Panc1 (cell line): ENCODE data around the gene CFAP97. TPM values are rescaled to one million over a fixed set of nuclear protein-coding genes. Genes with fewer than 3 reads are reported as not detected.

Source experiments
- ATAC-seq: fragments of 200-7000 bp; cut with Tn5 transposase; 2 replicates; pipeline ENCODE4 v1.9.1; 2020; ENCODE audit warnings: mild to moderate bottlenecking, moderate library complexity
- BruUV-seq: library from RNA; stranded (reverse); fragments of 400-500 nt; replicated peaks from 2 replicates; lab custom pipeline; 2021; lab: Mats Ljungman, UMichigan
- CTCF ChIA-PET: fragments of 300-600 bp; sonication (Branson Sonifier 250); formaldehyde crosslinking; loops from one replicate; lab custom pipeline; 2022; ENCODE audit warnings: antibody characterized with exemption; lab: Charles Lee
- POLR2A ChIA-PET: fragments of 300-600 bp; sonication (Branson Sonifier 250); formaldehyde crosslinking; loops from one replicate; lab custom pipeline; 2022; ENCODE audit warnings: antibody characterized with exemption; lab: Charles Lee
- DNase-seq: peaks from one replicate; pipeline ENCODE4 v3.0.0-alpha.2; 2010; ENCODE audit warnings: low read depth, low spot score
- H3K27ac ChIP-seq: 2 replicates; pipeline ENCODE4 v1.5.1; 2011; ENCODE audit warnings: mild to moderate bottlenecking, low read length, inconsistent platforms
- H3K27me3 ChIP-seq: fragments of 200-500 bp; sonication (Bioruptor generic); 2 replicates; pipeline ENCODE4 v1.6.0; 2014; ENCODE audit warnings: low read length, inconsistent platforms; ENCODE audit not compliant: control insufficient read depth, insufficient read depth
- H3K36me3 ChIP-seq: fragments of 200-500 bp; sonication (Bioruptor generic); 2 replicates; pipeline ENCODE4 v1.5.1; 2014; ENCODE audit warnings: inconsistent platforms, mild to moderate bottlenecking, low read length, moderate library complexity; ENCODE audit not compliant: control insufficient read depth, insufficient read depth
- H3K4me1 ChIP-seq: 2 replicates; pipeline ENCODE4 v1.5.1; 2011; ENCODE audit warnings: inconsistent platforms, mild to moderate bottlenecking, low read length, moderate library complexity; ENCODE audit not compliant: control insufficient read depth, insufficient read depth
- H3K4me3 ChIP-seq, 2 experiments: 2 replicates each; pipeline ENCODE4 v1.5.1; 2011 to 2012; ENCODE audit warnings: low read depth in 2 of 2, low read length in 2 of 2, mild to moderate bottlenecking in 2 of 2, inconsistent platforms in 1 of 2, moderate library complexity in 1 of 2
- H3K9me3 ChIP-seq: fragments of 200-500 bp; sonication (Bioruptor generic); 2 replicates; pipeline ENCODE4 v1.5.1; 2014; ENCODE audit warnings: low read depth, mild to moderate bottlenecking, inconsistent platforms, low read length, moderate library complexity; ENCODE audit not compliant: control insufficient read depth, insufficient read depth
- POLR2AphosphoS5 ChIP-seq: IDR thresholded peaks from 2 replicates; pipeline ENCODE4 v1.6.1; 2012; ENCODE audit warnings: mild to moderate bottlenecking, low read depth, low read length, moderate library complexity
- SIN3A ChIP-seq: IDR thresholded peaks from 2 replicates; pipeline ENCODE4 v1.6.1; 2012; ENCODE audit warnings: low read depth, mild to moderate bottlenecking, low read length, moderate library complexity, borderline replicate concordance; ENCODE audit not compliant: insufficient read depth
- TCF7L2 ChIP-seq: IDR thresholded peaks from 2 replicates; pipeline ENCODE4 v1.6.1; 2011; ENCODE audit warnings: mild to moderate bottlenecking, low read depth, low read length, inconsistent platforms
- in situ Hi-C: cut with HindIII; loops from 2 replicates; pipeline ENCODE4 v1.10.0; 2016; ENCODE audit warnings: low sequenced_read_pairs, low pct_unique_long_range_greater_than_20kb
- intact Hi-C: fragments of 100-400 bp; cut with micrococcal nuclease; formaldehyde crosslinking; loops from one replicate; pipeline ENCODE4 v1.10.0; 2022; ENCODE audit not compliant: unreplicated experiment
- total RNA-seq: library from RNA; stranded (reverse); gene quantifications from one replicate; pipeline ENCODE4 v1.2.1, GENCODE V29; 2021; ENCODE audit not compliant: unreplicated experiment
- TF ChIP-seq, protein P1 (sequence below): fragments of 450-650 bp; IDR thresholded peaks from 2 replicates; pipeline ENCODE4 v1.5.1; 2017; ENCODE audit warnings: mild to moderate bottlenecking
- TF ChIP-seq, protein P2 (sequence below), 2 experiments: IDR thresholded peaks; 2 replicates each; pipeline ENCODE4 v1.6.1; 2011 to 2012; ENCODE audit warnings: low read depth in 2 of 2, control low read depth in 1 of 2, low read length in 1 of 2, mild to moderate bottlenecking in 1 of 2, moderate library complexity in 1 of 2; ENCODE audit not compliant: insufficient read depth in 1 of 2

Gene CFAP97
- total RNA-seq, 1 experiment from 2014 or later = 39.0 TPM

DNA sequence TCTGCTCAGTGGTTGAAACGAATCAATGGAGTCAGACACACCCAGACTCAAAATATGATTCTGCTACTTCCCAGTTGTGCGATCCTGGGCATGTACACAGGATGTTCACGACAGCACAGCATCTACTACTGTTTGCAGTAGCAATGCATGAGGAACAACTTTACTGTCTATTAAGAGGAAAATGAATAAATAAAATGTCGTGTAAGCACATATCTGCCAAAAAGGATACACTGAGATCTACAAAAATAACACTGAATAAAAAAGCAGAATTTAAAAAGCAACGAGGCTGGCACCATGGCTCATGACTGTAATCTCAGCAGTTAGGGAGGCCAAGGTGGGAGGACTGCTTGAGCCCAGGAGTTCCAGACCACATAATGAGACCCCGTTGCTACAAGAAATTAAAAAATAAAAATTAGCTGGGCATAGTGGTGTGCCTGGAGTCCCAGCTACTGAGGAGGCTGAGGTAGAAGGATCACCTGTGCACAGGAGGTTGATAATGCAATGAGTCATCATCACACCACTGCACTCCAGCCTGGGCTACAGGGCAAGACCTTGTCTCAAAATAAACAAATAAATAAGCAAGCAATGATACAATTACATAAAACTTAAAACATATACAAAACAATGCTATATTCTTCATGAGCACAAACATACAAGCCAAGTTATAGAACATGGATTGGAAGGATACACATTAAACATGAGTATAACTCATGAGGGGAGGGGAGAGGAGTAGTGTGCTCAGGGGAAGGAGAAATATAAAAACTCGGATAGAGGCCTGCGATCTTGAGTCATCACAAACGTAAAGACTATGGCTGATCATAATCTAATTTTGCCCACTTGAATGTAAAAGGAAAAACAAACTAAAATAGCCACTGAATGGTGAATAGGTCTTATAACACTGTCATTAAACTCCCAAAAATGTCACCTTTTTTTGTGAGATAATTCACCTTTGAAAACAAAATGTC is 8.6 kb downstream of the CFAP97 start:
- Histone ChIP-seq H3K9me3 (no peaks in the 10 kb centered on the region), H3K36me3 (peaks cover 6% of the 10 kb centered on the region; the same call in 1 of the 2 replicates), H3K4me1 (peaks cover 5% of the 10 kb centered on the region; the same call in 1 of the 2 replicates), H3K27me3 (no peaks in the 10 kb centered on the region), H3K4me3 (no peak overlapping the region), H3K27ac (peak overlapping the region; percentile 12; the same call in 1 of the 2 replicates)
- no TSS peak for BruUV-seq
- TF ChIP-seq TCF7L2 = no peak
- TF ChIP-seq POLR2AphosphoS5 = no peak
- no peak for TF ChIP-seq SIN3A
- TF ChIP-seq, protein P1, sequence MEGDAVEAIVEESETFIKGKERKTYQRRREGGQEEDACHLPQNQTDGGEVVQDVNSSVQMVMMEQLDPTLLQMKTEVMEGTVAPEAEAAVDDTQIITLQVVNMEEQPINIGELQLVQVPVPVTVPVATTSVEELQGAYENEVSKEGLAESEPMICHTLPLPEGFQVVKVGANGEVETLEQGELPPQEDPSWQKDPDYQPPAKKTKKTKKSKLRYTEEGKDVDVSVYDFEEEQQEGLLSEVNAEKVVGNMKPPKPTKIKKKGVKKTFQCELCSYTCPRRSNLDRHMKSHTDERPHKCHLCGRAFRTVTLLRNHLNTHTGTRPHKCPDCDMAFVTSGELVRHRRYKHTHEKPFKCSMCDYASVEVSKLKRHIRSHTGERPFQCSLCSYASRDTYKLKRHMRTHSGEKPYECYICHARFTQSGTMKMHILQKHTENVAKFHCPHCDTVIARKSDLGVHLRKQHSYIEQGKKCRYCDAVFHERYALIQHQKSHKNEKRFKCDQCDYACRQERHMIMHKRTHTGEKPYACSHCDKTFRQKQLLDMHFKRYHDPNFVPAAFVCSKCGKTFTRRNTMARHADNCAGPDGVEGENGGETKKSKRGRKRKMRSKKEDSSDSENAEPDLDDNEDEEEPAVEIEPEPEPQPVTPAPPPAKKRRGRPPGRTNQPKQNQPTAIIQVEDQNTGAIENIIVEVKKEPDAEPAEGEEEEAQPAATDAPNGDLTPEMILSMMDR = no peak
- TF ChIP-seq, protein P2, sequence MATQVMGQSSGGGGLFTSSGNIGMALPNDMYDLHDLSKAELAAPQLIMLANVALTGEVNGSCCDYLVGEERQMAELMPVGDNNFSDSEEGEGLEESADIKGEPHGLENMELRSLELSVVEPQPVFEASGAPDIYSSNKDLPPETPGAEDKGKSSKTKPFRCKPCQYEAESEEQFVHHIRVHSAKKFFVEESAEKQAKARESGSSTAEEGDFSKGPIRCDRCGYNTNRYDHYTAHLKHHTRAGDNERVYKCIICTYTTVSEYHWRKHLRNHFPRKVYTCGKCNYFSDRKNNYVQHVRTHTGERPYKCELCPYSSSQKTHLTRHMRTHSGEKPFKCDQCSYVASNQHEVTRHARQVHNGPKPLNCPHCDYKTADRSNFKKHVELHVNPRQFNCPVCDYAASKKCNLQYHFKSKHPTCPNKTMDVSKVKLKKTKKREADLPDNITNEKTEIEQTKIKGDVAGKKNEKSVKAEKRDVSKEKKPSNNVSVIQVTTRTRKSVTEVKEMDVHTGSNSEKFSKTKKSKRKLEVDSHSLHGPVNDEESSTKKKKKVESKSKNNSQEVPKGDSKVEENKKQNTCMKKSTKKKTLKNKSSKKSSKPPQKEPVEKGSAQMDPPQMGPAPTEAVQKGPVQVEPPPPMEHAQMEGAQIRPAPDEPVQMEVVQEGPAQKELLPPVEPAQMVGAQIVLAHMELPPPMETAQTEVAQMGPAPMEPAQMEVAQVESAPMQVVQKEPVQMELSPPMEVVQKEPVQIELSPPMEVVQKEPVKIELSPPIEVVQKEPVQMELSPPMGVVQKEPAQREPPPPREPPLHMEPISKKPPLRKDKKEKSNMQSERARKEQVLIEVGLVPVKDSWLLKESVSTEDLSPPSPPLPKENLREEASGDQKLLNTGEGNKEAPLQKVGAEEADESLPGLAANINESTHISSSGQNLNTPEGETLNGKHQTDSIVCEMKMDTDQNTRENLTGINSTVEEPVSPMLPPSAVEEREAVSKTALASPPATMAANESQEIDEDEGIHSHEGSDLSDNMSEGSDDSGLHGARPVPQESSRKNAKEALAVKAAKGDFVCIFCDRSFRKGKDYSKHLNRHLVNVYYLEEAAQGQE (IDR thresholded peaks at IDR 0.05; ENCODE audit: insufficient read depth in 1 of 2, low read depth in 2 of 2, low read length in 1 of 2) = no peak
- ChIA-PET CTCF (no interaction called here), POLR2A (no interaction called here)
- intact Hi-C loops (no loop called here), in situ Hi-C loops (no loop called here)
- ATAC-seq = peak; percentile 71; the same call in 1 of the 2 replicates
- DNase-seq = no peak

DNA sequence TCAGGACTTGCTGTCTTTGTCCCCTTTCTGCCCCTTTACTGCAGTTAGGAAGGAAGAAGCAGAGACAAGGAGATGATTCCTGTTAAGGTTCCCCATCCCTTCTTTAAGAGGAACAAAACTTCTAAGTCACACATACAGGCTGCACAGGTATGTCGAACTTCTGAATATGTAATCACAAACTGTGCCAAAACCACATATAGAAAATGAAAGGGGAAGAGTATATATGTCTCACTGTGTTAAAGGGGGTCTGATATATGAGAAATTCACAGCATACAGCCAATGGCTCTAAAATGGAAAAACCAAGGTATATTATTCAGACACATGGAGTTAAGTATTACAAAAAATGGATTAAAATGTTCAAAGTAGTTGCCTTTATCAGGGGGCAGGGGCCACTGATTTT is 11.7 kb downstream of the CFAP97 start:
- intact Hi-C loops (no loop called here), in situ Hi-C loops (no loop called here)
- H3K4me1 ChIP-seq = peaks cover 5% of the 10 kb centered on the region; the same call in 1 of the 2 replicates
- ChIA-PET CTCF (no interaction called here), POLR2A (no interaction called here)
- no peaks in the 10 kb centered on the region for H3K9me3 ChIP-seq
- H3K4me3 ChIP-seq = no peak overlapping the region
- peaks cover 11% of the 10 kb centered on the region; the same call in 1 of the 2 replicates for H3K36me3 ChIP-seq
- no peak overlapping the region for H3K27ac ChIP-seq
- no peak for TF ChIP-seq TCF7L2
- TF ChIP-seq, protein P1 = no peak
- TF ChIP-seq, protein P2 (IDR thresholded peaks at IDR 0.05; ENCODE audit: insufficient read depth in 1 of 2, low read depth in 2 of 2, low read length in 1 of 2) = no peak
- TF ChIP-seq SIN3A = no peak
- ATAC-seq (no peak), DNase-seq (no peak)
- BruUV-seq = no TSS peak
- H3K27me3 ChIP-seq = no peaks in the 10 kb centered on the region
